ENCODE data around the gene FOXK1.
"Not testable (repeated sequence)": the region's sequence is repeated elsewhere in the genome, so short reads cannot be mapped to it uniquely, and the experiment has no call there.

The FOXK1 gene

GRCh38 chr7:4667776-4668509, 14.2 kb upstream of the FOXK1 start:
- DNase-seq (ENCODE audit: low read depth): peak; percentile 86

- no peak for DNase-seq (ENCODE audit: low read depth)
Measured at GRCh38 chr7:4668510-4668847, 13.6 kb upstream of the FOXK1 start.

- DNase-seq (ENCODE audit: low read depth): no peak
Measured at GRCh38 chr7:4670791-4671190, 11.3 kb upstream of the FOXK1 start.

GRCh38 chr7:4675771-4676367, 6.2 kb upstream of the FOXK1 start:
- DNase-seq (ENCODE audit: low read depth): no peak

GRCh38 chr7:4677518-4677917, 4.6 kb upstream of the FOXK1 start:
- not testable (repeated sequence) for DNase-seq (ENCODE audit: low read depth)

- no peak for DNase-seq (ENCODE audit: low read depth)
Measured at GRCh38 chr7:4681218-4681851, 760 bp upstream of the FOXK1 start.

GRCh38 chr7:4682621-4683042, 537 bp downstream of the FOXK1 start:
- peak; percentile 64 for DNase-seq (ENCODE audit: low read depth)

GRCh38 chr7:4683043-4683883, 1.2 kb downstream of the FOXK1 start:
- no peak for DNase-seq (ENCODE audit: low read depth)

- peak; percentile 76 for DNase-seq (ENCODE audit: low read depth)
Measured at GRCh38 chr7:4683884-4684565, 1.9 kb downstream of the FOXK1 start.

GRCh38 chr7:4684846-4685245, 2.8 kb downstream of the FOXK1 start:
- no peak for DNase-seq (ENCODE audit: low read depth)

GRCh38 chr7:4685676-4686075, 3.6 kb downstream of the FOXK1 start:
- DNase-seq (ENCODE audit: low read depth): not testable (repeated sequence)

- DNase-seq (ENCODE audit: low read depth): no peak
Measured at GRCh38 chr7:4687956-4688355, 5.9 kb downstream of the FOXK1 start.

GRCh38 chr7:4689151-4689550, 7.1 kb downstream of the FOXK1 start:
- no peak for DNase-seq (ENCODE audit: low read depth)

GRCh38 chr7:4689668-4690067, 7.6 kb downstream of the FOXK1 start:
- no peak for DNase-seq (ENCODE audit: low read depth)

GRCh38 chr7:4690953-4691856, 9.1 kb downstream of the FOXK1 start:
- no peak for DNase-seq (ENCODE audit: low read depth)

GRCh38 chr7:4692055-4692454, 10.0 kb downstream of the FOXK1 start:
- no peak for DNase-seq (ENCODE audit: low read depth)

- DNase-seq (ENCODE audit: low read depth): not testable (repeated sequence)
Measured at GRCh38 chr7:4692622-4693021, 10.5 kb downstream of the FOXK1 start.

GRCh38 chr7:4693152-4693551, 11.1 kb downstream of the FOXK1 start:
- DNase-seq (ENCODE audit: low read depth): no peak

GRCh38 chr7:4693749-4694148, 11.7 kb downstream of the FOXK1 start:
- DNase-seq (ENCODE audit: low read depth): no peak

- DNase-seq (ENCODE audit: low read depth): no peak
Measured at GRCh38 chr7:4694305-4694704, 12.2 kb downstream of the FOXK1 start.

- DNase-seq (ENCODE audit: low read depth): no peak
Measured at GRCh38 chr7:4698707-4699275, 16.7 kb downstream of the FOXK1 start.
